Gastroesophageal sphincter (tissue), 4 donors: ENCODE data around the gene LRRC8C. TPM values are rescaled to one million over a fixed set of nuclear protein-coding genes. Genes with fewer than 3 reads are reported as not detected.
A peak's percentile ranks its signal among the peaks of the same experiment; 100 is the strongest.

Experiments
- ATAC-seq: fragments of 150-250 bp; one replicate; pipeline ENCODE4 v1.9.1; 2016; ENCODE audit warnings: mild to moderate bottlenecking, moderate library complexity
- H3K27ac ChIP-seq, 4 donors: fragments of 200-600 bp; sonication (generic) in 3 of 4; 1 replicate in 3 of 4; 2 replicates in 1 of 4; pipeline ENCODE4 v1.5.1; 2016 to 2019
- H3K27me3 ChIP-seq: fragments of 200-600 bp; sonication (generic); one replicate; pipeline ENCODE4 v1.5.1; 2019
- H3K36me3 ChIP-seq, 2 donors: fragments of 200-600 bp; sonication (generic); one replicate each; pipeline ENCODE4 v1.5.1; 2019; ENCODE audit warnings: control low read depth in 1 of 2
- H3K4me1 ChIP-seq, 3 donors: fragments of 200-600 bp; sonication (generic); 1 replicate in 2 of 3; 2 replicates in 1 of 3; pipeline ENCODE4 v1.5.1; 2016 to 2019; ENCODE audit warnings: control low read depth in 2 of 3
- H3K4me3 ChIP-seq, 2 donors: fragments of 200-600 bp; sonication (generic); one replicate each; pipeline ENCODE4 v1.5.1; 2019; ENCODE audit warnings: mild to moderate bottlenecking in 1 of 2, moderate library complexity in 1 of 2
- H3K9me3 ChIP-seq, 3 donors: fragments of 200-600 bp; sonication (generic); one replicate each; pipeline ENCODE4 v1.5.1; 2017 to 2019; ENCODE audit warnings: control low read depth in 2 of 3
- EP300 ChIP-seq: sonication (generic); formaldehyde crosslinking; IDR thresholded peaks from one replicate; pipeline ENCODE4 v1.6.1; 2017; ENCODE audit warnings: antibody characterized with exemption, mild to moderate bottlenecking
- POLR2A ChIP-seq, 2 donors: fragments of 450-650 bp; IDR thresholded peaks; one replicate each; pipeline ENCODE4 v1.6.1; 2017; ENCODE audit warnings: antibody characterized with exemption in 2 of 2, mild to moderate bottlenecking in 2 of 2, moderate library complexity in 1 of 2
- POLR2AphosphoS5 ChIP-seq: sonication (generic); formaldehyde crosslinking; IDR thresholded peaks from one replicate; pipeline ENCODE4 v1.6.1; 2017; ENCODE audit warnings: antibody characterized with exemption
- WGBS, 2 donors: methylation state at CpG; one replicate each; pipeline ENCODE4 v1.1.5; 2018; ENCODE audit warnings: low coverage in 1 of 2; 5-methylcytosine and 5-hydroxymethylcytosine counted together
- total RNA-seq, 4 donors: library from RNA; depleted of rRNA; stranded (reverse); fragments of >200 nt; gene quantifications; one replicate each; pipeline ENCODE4 v1.1.0, GENCODE V29; 2016
- TF ChIP-seq, protein P1 (sequence below), 4 experiments: fragments of 200-600 bp in 2 of 4; fragments of 450-650 bp in 2 of 4; sonication (generic) in 1 of 4; IDR thresholded peaks; one replicate each; pipeline ENCODE4 v1.5.1; 2017 to 2019; ENCODE audit warnings: antibody characterized with exemption in 4 of 4, mild to moderate bottlenecking in 2 of 4, moderate library complexity in 2 of 4

Gene LRRC8C
- total RNA-seq, 4 donors from 2014 or later = 5.4 to 9.6 (median 6.2) TPM

DNA sequence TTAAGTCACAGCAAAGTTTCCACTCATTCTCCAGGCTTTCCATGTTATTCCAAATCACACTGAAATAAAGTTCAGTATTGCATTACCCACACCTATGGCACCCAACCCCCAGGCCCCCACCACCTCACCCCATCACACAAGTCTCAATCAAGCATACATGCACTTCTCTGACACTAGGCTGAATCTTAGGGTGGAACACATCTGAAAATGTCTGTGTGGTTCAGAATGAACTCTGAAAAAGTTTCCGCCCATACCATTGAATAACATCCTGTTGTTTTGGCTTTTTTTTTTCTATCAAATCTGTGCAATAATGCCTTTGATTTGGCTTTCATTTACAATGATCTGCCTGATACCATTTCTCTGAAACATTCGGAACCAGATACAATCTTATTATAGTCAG is 25.8 kb upstream of the LRRC8C start:
- TF ChIP-seq, protein P1, sequence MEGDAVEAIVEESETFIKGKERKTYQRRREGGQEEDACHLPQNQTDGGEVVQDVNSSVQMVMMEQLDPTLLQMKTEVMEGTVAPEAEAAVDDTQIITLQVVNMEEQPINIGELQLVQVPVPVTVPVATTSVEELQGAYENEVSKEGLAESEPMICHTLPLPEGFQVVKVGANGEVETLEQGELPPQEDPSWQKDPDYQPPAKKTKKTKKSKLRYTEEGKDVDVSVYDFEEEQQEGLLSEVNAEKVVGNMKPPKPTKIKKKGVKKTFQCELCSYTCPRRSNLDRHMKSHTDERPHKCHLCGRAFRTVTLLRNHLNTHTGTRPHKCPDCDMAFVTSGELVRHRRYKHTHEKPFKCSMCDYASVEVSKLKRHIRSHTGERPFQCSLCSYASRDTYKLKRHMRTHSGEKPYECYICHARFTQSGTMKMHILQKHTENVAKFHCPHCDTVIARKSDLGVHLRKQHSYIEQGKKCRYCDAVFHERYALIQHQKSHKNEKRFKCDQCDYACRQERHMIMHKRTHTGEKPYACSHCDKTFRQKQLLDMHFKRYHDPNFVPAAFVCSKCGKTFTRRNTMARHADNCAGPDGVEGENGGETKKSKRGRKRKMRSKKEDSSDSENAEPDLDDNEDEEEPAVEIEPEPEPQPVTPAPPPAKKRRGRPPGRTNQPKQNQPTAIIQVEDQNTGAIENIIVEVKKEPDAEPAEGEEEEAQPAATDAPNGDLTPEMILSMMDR (IDR thresholded peaks at IDR 0.05) = no peak
- TF ChIP-seq POLR2AphosphoS5 = no peak
- no peak for TF ChIP-seq EP300
- TF ChIP-seq POLR2A (IDR thresholded peaks at IDR 0.05) = no peak
- peak overlapping the region in 1 of 4 donors; percentile 64 for H3K27ac ChIP-seq
- H3K36me3 ChIP-seq = no peaks in the 10 kb centered on the region
- no peaks in the 10 kb centered on the region for H3K27me3 ChIP-seq
- H3K4me3 ChIP-seq = no peak overlapping the region
- no peak for ATAC-seq
- WGBS, 2 donors = 81 to 90% methylated on average over 2 of the region's 2 CpGs
- H3K9me3 ChIP-seq = no peaks in the 10 kb centered on the region
- peaks cover 0 to 25% (median 0%) of the 10 kb centered on the region in 3 donors for H3K4me1 ChIP-seq

- ATAC-seq = no peak
- TF ChIP-seq POLR2A (IDR thresholded peaks at IDR 0.05) (no peak), EP300 (no peak), POLR2AphosphoS5 (no peak)
- TF ChIP-seq, protein P1 (IDR thresholded peaks at IDR 0.05) = no peak
- no peaks in the 10 kb centered on the region for H3K27me3 ChIP-seq
- no peak overlapping the region for H3K4me3 ChIP-seq
- H3K4me1 ChIP-seq = peaks cover 0 to 25% (median 0%) of the 10 kb centered on the region in 3 donors
- 75 to 78% methylated on average over 4 to 5 of the region's 5 CpGs for WGBS, 2 donors
- H3K36me3 ChIP-seq = no peaks in the 10 kb centered on the region
- no peaks in the 10 kb centered on the region for H3K9me3 ChIP-seq
- peak overlapping the region in 3 of 4 donors; percentile 48 to 64 (median 50) for H3K27ac ChIP-seq
These were observed 25.2 kb upstream of the LRRC8C start for GRCh38 chr1:89607586-89608318.

- Histone ChIP-seq H3K4me3 (no peak overlapping the region), H3K36me3 (no peaks in the 10 kb centered on the region), H3K9me3 (no peaks in the 10 kb centered on the region), H3K27ac (peak overlapping the region in 3 of 4 donors; percentile 48 to 64 (median 50)), H3K27me3 (no peaks in the 10 kb centered on the region), H3K4me1 (peaks cover 0 to 21% (median 0%) of the 10 kb centered on the region in 3 donors)
- TF ChIP-seq EP300 (no peak), POLR2AphosphoS5 (no peak), POLR2A (IDR thresholded peaks at IDR 0.05) (no peak)
- TF ChIP-seq, protein P1 (IDR thresholded peaks at IDR 0.05) = no peak
- 47 to 55% methylated on average over 9 of the region's 9 CpGs for WGBS, 2 donors
- ATAC-seq = peak; percentile 32
These were observed 24.5 kb upstream of the LRRC8C start for GRCh38 chr1:89608319-89608983.

GRCh38 chr1:89608984-89609725 is 23.8 kb upstream of the LRRC8C start:
- no peak for ATAC-seq
- no peaks in the 10 kb centered on the region for H3K9me3 ChIP-seq
- no peaks in the 10 kb centered on the region for H3K27me3 ChIP-seq
- 73 to 96% methylated on average over 3 to 6 of the region's 20 CpGs for WGBS, 2 donors
- no peak overlapping the region for H3K4me3 ChIP-seq
- H3K4me1 ChIP-seq = peaks cover 0 to 14% (median 0%) of the 10 kb centered on the region in 3 donors
- TF ChIP-seq POLR2AphosphoS5 (no peak), EP300 (no peak)
- peak overlapping the region in 3 of 4 donors; percentile 9 to 64 (median 50) for H3K27ac ChIP-seq
- H3K36me3 ChIP-seq = no peaks in the 10 kb centered on the region

DNA sequence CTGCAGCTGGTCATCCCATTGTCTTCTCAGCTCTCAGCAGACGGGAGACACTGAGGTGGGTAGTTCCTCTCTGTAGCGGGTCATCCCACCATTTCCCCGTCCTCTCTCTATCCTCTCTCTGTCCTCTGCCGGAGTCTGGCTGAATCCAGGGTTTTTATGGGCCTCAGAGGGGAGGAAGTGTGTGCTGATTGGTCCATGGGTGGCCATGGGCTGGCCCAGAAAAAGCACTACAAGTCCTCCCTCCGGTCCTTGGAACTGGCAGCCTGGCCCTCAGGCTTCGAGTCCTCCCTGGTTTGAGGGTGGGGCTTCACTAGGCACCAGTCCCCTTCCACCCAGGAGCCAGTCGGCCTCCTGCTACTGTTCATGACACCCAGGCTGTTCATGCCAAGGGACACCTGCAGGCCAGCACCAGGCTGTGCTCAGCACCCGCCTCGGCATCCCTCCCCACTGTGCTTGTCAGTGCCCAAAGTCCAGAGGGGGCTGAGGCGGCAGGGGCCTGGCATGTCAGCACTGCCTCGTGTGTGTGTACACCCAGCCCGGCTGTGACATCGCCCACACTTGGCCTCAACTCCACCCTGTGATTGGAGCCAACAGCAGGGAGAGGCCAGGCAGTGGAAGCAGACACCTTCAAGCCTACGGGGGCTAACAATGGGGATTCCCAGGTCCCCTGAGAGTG is 23.0 kb upstream of the LRRC8C start:
- H3K4me1 ChIP-seq = peaks cover 0 to 13% (median 0%) of the 10 kb centered on the region in 3 donors
- TF ChIP-seq, protein P1 (IDR thresholded peaks at IDR 0.05) = no peak
- TF ChIP-seq POLR2AphosphoS5 (no peak), POLR2A (IDR thresholded peaks at IDR 0.05) (no peak), EP300 (no peak)
- ATAC-seq = no peak
- H3K36me3 ChIP-seq = no peaks in the 10 kb centered on the region
- WGBS, 2 donors = 75 to 90% methylated on average over 2 to 4 of the region's 14 CpGs
- no peaks in the 10 kb centered on the region for H3K27me3 ChIP-seq
- peak overlapping the region in 2 of 4 donors; percentile 50 to 64 for H3K27ac ChIP-seq
- no peaks in the 10 kb centered on the region for H3K9me3 ChIP-seq
- H3K4me3 ChIP-seq = no peak overlapping the region
